DOHH2 (cell line): Measurements from ENCODE around the gene POLA1.

Experiments used
- H3F3A ChIP-seq: fragments of 200-600 bp; sonication (generic), shearing (Covaris generic); 2 replicates; pipeline ENCODE4 v1.6.0; 2016; ENCODE audit warnings: antibody characterized with exemption, mild to moderate bottlenecking; ENCODE audit not compliant: control insufficient read depth, insufficient read depth
- H3K27ac ChIP-seq: fragments of 200-600 bp; sonication (generic); 2 replicates; pipeline ENCODE4 v1.5.1; 2014; ENCODE audit warnings: low read depth, mild to moderate bottlenecking, low read length, moderate library complexity
- H3K27me3 ChIP-seq: fragments of 200-600 bp; sonication (generic); 2 replicates; pipeline ENCODE4 v1.6.1; 2014; ENCODE audit warnings: mild to moderate bottlenecking, low read length, mixed read lengths; ENCODE audit not compliant: control insufficient read depth
- H3K36me3 ChIP-seq: fragments of 200-600 bp; sonication (generic); 2 replicates; pipeline ENCODE4 v1.6.1; 2014; ENCODE audit warnings: mild to moderate bottlenecking, low read length, moderate library complexity, mixed read lengths; ENCODE audit not compliant: control insufficient read depth
- H3K4me1 ChIP-seq: fragments of 200-600 bp; sonication (generic); 2 replicates; pipeline ENCODE4 v1.6.1; 2014; ENCODE audit warnings: mild to moderate bottlenecking, low read length, mixed read lengths; ENCODE audit not compliant: control insufficient read depth
- H3K4me2 ChIP-seq: fragments of 200-600 bp; sonication (generic); 2 replicates; pipeline ENCODE4 v1.6.0; 2014; ENCODE audit warnings: mild to moderate bottlenecking, low read length, moderate library complexity
- H3K4me3 ChIP-seq: fragments of 200-600 bp; sonication (generic); 2 replicates; pipeline ENCODE4 v1.5.1; 2014; ENCODE audit warnings: mild to moderate bottlenecking, low read length, mixed read lengths
- H3K79me2 ChIP-seq: fragments of 200-600 bp; sonication (generic); 2 replicates; pipeline ENCODE4 v1.6.1; 2014; ENCODE audit warnings: mild to moderate bottlenecking, low read length, mixed read lengths; ENCODE audit not compliant: control insufficient read depth
- H3K9me2 ChIP-seq: fragments of 200-600 bp; sonication (generic); replicated peaks from 2 replicates; pipeline ENCODE4 v1.6.1; 2014; ENCODE audit warnings: mild to moderate bottlenecking, low read length, mixed read lengths; ENCODE audit not compliant: control insufficient read depth
- H3K9me3 ChIP-seq: fragments of 200-600 bp; sonication (generic); 2 replicates; pipeline ENCODE4 v1.6.1; 2014; ENCODE audit warnings: antibody characterized with exemption, low read length, mixed read lengths; ENCODE audit not compliant: control insufficient read depth, insufficient read depth
- H4K20me1 ChIP-seq: fragments of 200-600 bp; sonication (generic); 2 replicates; pipeline ENCODE4 v1.6.0; 2014; ENCODE audit warnings: low read depth, mild to moderate bottlenecking, antibody characterized with exemption, low read length, moderate library complexity; ENCODE audit not compliant: control insufficient read depth, insufficient read depth
- CTCF ChIP-seq: fragments of 200-600 bp; sonication (generic); IDR thresholded peaks from one replicate; pipeline ENCODE4 v1.5.1; 2014; ENCODE audit warnings: antibody characterized with exemption, mild to moderate bottlenecking, low read depth, low read length; ENCODE audit not compliant: poor library complexity, severe bottlenecking
- EZH2phosphoT487 ChIP-seq: fragments of 200-600 bp; sonication (generic); IDR thresholded peaks from 2 replicates; pipeline ENCODE4 v1.6.1; 2017; ENCODE audit warnings: borderline replicate concordance, mild to moderate bottlenecking, antibody characterized with exemption, low read length, moderate library complexity, mixed read lengths

POLA1 gene

DNA sequence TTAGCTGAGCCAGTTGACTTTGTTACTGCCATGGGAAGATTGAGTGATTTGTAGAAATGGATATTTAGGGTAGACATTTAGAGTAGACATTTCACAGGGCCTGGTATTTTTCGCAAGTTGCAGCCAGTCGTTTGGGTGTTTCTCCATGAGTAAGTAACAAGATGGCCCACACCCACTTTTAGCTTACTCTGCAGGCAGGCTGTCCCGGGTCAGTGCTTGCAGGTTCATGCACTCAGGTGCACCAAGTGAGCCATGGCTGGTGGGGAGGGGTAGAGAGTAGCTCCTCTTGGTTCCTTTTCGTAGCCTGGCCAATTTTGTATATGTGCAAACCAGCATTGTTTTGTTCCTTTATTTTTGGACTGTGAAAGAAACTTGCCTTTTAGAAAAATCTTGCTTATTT is 145.6 kb downstream of the POLA1 start:
- Histone ChIP-seq H3K36me3 (peaks cover 47% of the 10 kb centered on the region), H3K9me3 (no peaks in the 10 kb centered on the region), H3K4me3 (no peak overlapping the region), H3K9me2 (no peaks in the 10 kb centered on the region), H3K79me2 (peaks cover 14% of the 10 kb centered on the region; the same call in 1 of the 2 replicates), H3K27me3 (no peaks in the 10 kb centered on the region), H3F3A (no peaks in the 10 kb centered on the region), H3K27ac (no peak overlapping the region), H3K4me1 (no peaks in the 10 kb centered on the region), H3K4me2 (no peak overlapping the region), H4K20me1 (no peaks in the 10 kb centered on the region)
- no peak for TF ChIP-seq EZH2phosphoT487
- TF ChIP-seq CTCF, result no peak

DNA sequence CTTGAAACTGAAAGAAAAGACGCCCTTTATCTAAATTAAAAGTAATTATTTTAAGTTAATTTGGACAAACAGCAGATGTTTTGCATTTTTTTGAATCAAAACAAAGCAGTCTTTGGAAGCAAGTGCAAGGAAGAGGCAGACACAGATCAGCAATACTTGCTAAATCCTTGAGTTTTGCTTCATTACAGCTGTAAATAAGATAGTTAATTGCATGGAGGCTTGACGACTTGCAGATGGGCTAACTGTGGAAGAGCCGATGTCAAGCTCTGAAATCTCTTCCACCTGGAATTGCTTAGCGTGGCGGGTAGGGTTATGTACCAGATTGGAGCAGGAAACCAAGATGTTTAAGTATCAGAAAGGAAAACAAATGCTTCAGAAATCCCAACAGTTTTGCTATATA is 148.8 kb downstream of the POLA1 start:
- no peaks in the 10 kb centered on the region for H3K9me2 ChIP-seq
- TF ChIP-seq CTCF, result no peak
- TF ChIP-seq EZH2phosphoT487, result no peak
- H4K20me1 ChIP-seq, result no peaks in the 10 kb centered on the region
- no peak overlapping the region for H3K27ac ChIP-seq
- no peaks in the 10 kb centered on the region for H3K27me3 ChIP-seq
- no peaks in the 10 kb centered on the region for H3F3A ChIP-seq
- no peak overlapping the region for H3K4me3 ChIP-seq
- H3K36me3 ChIP-seq, result peaks cover 66% of the 10 kb centered on the region
- H3K4me1 ChIP-seq, result no peaks in the 10 kb centered on the region
- H3K9me3 ChIP-seq, result no peaks in the 10 kb centered on the region
- no peak overlapping the region for H3K4me2 ChIP-seq
- H3K79me2 ChIP-seq, result peaks cover 14% of the 10 kb centered on the region; the same call in 1 of the 2 replicates

DNA sequence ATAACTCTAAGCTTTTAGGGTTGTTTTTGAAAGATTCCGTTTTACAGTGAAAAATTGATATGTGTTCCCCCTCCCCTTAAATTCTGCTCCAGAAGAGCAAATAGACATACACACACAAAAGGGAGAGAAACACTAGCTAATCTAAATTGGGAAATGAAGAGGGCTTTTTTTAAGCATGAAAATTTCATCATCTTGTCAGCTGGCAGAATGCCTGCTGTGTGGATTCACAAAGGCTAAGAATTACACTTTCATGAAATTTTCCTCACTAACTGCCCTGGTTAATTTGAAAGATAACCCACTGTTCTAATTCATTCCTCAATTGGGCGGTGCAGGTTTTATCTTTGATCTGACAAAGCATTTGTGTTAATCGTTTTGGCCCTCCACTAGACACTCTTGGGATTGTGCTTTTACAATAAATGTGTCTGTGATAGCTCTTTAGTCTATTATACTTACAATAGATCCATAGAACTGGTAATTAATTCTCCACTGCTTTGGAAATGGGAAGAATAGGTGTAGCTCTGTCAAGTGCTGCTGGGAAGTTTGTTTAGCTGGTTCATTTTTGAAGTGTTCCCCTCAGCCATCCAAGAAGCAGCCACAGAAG is 152.9 kb downstream of the POLA1 start:
- no peaks in the 10 kb centered on the region for H3K9me2 ChIP-seq
- no peaks in the 10 kb centered on the region for H3K4me1 ChIP-seq
- no peaks in the 10 kb centered on the region for H3F3A ChIP-seq
- H3K36me3 ChIP-seq, result peaks cover 54% of the 10 kb centered on the region
- H3K27ac ChIP-seq, result no peak overlapping the region
- H3K9me3 ChIP-seq, result no peaks in the 10 kb centered on the region
- TF ChIP-seq EZH2phosphoT487 (no peak), CTCF (no peak)
- no peaks in the 10 kb centered on the region for H4K20me1 ChIP-seq
- no peak overlapping the region for H3K4me2 ChIP-seq
- H3K79me2 ChIP-seq, result no peaks in the 10 kb centered on the region
- H3K4me3 ChIP-seq, result no peak overlapping the region
- no peaks in the 10 kb centered on the region for H3K27me3 ChIP-seq
